ENCODE data around the gene BANP.
A peak's percentile ranks its signal among the peaks of the same experiment; 100 is the strongest.
"Not testable (repeated sequence)": the region's sequence is repeated elsewhere in the genome, so short reads cannot be mapped to it uniquely, and the experiment has no call there.

The BANP gene

DNA sequence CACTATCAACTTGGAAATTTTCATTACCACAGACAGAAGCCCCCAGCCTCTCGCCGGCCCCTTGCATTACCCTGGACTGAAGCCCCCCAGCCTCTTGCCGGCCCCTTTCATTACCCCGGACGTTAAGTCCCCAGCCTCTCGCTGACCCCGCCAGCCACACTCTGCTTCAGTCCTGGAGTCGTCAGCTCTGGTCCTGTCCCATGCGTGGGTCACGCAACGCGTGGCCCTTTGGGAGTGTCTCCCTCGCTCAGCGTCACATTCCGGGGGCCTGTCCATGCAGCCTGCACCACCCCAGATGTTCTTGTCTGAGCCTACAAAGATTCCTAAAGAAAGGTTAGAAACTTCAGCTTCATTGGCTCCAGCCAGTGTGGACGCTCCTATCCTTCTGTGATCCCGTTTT lies 153.1 kb downstream of the BANP start:
- not testable (repeated sequence) for DNase-seq (ENCODE audit: low spot score)

DNA sequence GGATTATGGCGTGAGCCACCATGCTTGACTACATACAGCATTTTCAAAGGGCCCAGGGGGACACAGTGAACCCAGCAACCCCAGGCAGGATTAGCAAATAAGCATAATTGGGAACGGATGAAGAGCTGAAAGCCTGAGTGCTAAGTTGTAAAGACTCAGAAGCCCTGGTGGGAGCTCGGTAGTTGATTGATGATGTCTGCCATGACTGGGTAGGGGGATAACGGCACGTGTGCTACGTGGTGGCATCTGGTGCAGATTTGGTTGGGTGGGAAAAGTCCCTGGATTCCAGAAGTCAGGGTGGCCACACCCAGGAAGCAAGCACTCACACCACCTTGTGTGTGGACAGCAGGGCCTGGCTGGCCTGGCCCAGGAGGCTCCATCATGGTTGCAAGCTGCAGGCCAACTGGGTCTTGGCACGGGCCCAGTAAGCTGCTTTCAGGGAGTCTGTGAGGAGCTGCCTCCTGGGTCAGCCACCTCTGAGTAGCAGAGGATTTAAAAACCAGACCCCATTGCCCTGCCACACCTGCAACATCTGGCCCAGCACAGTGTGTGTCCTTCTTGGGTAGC lies 154.4 kb downstream of the BANP start:
- DNase-seq (ENCODE audit: low spot score) = not testable (repeated sequence)

DNA sequence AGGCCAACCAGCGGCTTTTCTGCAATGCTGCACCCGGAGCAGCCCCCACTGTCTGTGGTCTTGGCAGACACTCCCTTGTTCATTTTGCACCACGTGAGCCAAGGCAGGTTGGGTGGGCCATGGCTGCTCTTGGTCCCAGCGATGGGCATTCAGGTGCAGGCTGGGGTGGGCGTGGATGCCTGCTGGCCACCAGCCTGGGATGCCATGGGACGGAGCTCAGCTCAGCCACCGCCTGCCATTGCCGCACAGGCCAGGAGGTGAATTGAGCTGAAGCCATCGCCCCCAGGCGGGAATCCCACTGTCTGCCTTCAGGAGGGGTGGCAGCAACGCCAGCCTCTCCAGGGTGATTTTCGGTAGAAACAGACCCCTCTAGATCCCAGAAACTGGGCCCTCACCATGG lies 155.3 kb downstream of the BANP start:
- not testable (repeated sequence) for DNase-seq (ENCODE audit: low spot score)

DNA sequence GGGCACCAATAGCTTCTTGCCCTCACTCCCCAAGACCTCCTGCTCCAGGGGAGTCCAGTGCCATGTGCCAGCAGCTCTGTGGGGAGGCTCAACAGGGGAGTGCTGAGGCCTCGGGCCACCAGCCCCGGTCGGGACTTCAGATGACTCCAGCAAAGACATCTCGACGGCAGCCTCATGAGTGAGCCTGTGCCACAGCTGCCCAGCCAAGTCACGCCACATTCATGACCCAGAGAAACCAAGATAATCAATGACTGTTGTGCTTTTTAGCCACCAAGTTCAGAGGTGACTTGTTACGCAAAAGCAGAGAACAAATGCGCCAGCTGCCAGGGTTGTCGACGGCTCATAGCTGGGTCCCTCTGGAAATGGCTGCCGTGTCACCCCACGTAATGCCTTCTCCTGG lies 157.5 kb downstream of the BANP start:
- no peak for DNase-seq (ENCODE audit: low spot score)

DNA sequence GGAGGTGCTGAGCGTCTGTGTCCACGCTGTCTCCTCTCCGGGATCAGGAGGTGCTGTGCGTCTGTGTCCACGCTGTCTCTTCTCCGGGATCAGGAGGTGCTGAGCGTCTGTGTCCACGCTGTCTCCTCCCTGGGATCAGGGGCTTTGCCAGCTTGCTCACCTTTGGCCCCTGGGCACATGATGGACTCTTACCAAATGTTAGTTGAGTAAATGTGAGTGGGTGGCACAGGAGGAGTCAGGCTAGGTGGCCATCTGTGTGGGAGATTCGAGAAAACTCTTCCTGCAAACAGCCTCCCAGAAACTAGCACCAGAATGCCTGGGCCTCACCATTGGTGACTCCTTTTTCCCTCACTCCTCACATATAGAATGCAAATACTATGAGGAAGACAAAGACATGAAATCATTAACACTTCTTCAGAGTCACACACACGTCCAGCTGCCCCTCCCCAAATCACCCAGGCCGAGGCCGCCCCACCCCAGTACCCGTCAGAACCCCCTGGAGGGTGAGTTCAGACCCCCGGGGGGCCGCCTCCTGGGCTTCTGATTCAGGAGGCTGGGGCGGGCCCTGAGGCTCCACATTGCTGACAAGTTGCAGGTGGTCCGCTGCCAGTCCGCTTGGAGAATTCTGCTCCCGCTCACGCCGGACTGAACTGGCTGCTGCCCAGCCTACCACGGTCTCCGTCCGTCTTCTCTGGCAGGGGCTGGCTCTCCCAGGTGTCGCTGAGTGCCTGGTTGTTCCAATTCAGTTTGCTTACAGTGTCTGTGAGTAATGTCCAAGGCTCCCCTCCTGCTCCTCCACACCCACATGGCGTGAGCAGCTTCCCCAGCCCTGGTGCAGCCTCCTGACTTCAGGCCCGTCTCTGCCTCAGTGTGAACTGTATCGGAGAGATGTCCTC lies 158.7 kb downstream of the BANP start:
- DNase-seq (ENCODE audit: low spot score) = not testable (repeated sequence)

DNA sequence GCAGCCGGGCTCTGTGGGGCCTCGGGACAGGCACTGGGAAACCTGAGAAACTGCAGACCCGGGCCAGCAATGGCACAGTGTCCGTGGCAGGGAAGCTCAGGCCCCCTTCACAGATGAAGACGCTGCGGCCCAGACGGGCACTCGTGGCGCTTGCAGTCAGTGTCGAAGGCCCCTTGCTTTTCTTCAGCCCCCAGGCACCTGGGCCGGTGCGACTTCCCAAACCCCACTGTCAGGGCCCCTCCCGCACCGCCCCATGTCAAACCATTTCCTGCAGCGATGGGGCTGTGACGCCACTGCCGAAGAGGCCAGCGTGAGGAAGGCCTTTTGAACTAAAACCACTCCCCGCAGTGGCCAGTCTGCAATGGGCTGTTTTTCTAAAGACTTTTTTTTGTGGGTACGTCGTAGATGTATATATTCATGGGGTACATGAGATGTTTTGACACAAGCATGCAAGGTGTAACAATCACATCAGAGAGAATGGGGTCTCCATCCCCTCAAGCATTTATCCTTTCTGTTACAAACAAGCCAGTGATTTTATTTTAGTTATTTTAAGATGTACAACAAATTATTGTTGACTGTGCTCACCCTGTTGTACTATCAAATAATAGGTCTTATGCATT lies 159.8 kb downstream of the BANP start:
- DNase-seq (ENCODE audit: low spot score) = not testable (repeated sequence)

DNA sequence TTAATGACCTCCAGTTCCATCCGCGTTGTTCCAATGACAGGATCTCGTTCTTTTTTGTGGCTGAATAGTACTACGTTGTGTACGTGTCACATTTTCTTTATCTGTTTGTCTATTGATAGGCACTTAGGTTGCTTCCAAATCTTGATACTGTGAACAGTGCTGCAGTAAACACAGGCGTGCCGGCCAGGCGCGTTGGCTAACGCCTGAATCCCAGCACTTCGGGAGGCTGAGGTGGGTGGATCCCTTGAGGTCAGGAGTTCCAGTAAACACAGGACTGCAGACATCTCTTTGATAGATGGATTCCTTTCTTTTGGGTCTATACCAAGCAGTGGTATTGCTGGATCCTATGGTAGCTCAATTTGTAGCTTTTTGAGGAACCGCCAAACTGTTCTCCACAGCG lies 160.7 kb downstream of the BANP start:
- not testable (repeated sequence) for DNase-seq (ENCODE audit: low spot score)

DNA sequence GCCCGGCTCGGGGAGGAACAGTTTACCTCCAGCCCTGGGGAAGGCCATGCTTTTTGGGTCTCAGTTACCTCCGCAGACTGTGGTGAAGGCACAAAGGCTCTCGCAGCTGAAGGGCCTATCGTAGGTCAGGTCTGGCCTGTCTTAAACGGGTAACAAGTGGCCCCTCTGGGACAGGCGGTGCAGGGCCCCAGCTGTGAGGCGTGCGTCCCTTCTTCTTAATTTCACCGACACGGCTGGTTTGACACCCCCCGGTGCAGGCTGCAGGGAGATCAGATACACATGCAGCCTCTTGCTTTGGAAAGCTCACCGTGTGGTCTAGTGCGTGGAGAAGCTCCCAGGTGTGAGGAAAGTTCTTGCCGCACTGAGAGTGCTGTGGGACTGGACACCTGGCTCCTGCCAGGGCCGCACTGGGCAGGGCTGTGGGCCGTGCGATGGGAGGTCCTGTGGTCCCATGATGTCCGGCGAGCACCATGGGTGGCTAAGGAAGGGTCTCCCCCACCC lies 162.4 kb downstream of the BANP start:
- no peak for DNase-seq (ENCODE audit: low spot score)

DNA sequence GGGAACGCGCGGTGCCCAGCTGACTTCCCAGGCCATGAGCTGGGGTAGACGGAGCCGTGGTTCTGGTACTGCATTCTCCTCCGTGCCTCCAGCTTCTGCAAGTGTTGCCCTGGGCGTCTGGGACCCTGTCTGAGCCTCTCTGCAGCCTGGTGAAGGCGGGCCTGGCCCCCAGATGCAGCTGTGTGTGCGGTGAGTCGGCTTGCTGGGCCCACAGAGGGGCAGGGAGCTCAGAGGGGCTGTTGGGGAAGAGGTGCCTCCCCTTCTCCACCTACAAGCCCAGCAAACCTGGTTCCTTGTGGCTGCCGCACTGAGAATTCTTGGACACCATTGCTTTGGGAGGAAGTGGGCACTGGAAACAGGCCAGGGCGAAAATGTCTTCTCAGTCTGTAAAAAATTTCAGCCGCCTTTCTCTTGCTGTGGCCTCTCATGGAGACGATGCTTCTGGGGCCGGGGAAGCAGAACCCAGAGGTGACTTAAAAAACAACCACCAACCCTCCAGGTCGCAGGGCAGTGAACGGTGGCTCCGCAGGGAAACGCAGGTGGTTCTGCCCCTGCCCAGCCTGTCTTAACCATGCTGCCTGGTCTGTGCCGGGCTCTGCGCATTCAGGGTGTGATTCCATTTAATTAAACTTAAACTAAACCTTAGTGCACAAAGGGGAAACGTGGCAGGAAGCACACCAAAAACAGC lies 163.5 kb downstream of the BANP start:
- not testable (repeated sequence) for DNase-seq (ENCODE audit: low spot score)

DNA sequence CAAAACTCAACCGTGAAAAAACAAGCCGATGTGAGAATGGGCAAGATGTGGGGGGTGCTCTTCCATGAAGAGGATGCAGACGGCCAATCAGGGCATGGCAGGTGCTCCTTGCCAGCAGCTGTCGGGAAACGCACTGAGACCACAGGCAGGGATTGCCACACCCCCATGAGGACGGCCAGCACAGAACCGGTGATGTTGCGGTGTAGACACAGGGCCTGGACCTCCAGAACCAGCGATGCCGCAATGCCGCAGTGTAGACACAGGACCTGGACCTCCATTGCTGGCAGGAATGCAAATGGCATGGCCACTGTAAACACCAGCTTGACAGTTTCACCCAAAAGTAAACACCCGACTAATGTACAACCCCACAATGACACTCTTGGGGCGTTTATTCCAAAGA lies 164.9 kb downstream of the BANP start:
- DNase-seq (ENCODE audit: low spot score) = no peak

DNA sequence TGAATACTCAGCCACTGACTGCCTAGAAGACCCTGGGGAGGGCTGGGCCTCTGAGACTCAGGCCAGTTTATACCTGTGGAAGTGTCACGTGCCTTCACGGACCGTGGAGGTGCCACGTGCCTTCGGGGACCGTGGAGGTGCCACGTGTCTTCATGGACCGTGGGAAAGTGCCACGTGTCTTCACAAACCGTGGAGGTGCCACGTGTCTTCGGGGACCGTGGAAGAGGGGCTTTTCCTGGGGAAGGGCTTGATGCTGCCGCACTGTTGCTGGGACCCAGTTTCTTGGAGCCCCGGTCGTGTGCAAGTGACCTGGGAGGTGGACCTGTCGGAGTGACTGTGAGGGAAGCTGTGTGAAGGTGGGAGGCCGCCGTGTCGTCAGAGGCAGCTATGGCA lies 166.2 kb downstream of the BANP start:
- DNase-seq (ENCODE audit: low spot score) = no peak

DNA sequence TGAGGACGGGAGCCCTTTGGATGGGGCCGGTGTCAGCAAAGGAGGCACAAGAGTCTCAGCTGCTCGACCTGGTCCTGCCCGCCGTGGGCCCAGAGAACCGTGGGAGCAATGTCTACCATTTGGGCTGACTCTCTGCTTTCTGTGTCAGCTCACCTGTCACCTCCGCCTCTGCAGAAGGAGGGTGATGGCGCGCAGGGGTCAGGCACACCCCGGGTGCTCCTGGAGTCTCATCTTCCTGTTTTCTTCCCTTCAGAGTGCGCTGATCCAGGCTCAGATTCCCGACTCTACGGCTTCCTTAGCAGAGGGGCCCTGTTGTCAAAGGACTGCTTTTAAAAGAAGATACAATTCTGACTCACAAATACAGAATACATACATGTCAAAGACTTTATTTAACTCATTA lies 167.1 kb downstream of the BANP start:
- no peak for DNase-seq (ENCODE audit: low spot score)

DNA sequence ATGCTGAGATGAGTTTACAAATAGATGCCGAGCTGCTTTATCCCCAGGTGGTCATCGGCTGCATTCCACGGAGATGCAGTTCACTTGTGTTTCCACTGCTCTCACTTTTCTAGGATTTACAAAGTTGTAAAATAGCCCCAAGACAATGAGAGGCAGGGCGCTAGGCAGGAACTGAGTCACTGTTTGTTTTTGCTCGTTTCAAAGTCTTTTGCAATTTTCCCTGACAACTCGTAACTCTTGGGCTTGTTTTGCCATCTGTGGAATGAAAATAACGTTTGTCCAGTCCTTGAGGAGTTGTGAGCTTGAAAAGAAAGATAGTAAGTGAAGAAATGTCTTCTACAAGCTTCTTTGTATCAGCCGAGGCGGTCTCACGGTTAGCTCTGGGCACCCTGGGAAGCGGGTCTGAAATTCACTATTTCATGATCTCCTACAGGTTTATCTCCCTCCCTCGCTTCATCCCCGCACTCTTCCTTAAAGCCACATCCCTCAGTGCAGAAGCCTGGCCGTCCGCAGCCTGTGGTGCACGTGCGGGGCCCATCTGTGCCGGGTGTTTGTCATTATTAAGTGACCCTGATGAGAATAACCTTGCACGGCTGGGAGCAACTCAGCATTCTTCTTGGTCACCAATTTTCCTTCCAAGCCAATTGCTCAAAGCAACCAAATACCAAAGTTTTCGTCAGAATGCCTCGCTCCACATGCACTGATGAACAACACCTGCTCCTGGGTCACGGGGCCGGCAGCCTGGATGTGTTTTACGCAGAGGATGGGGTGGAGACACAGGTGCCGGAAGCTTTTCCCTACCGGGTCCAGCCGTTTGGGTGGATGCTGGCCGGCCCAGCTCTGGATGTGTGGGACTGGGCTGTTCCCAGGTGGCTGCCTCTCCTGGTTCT lies 167.9 kb downstream of the BANP start:
- peak; percentile 21 for DNase-seq (ENCODE audit: low spot score)

DNA sequence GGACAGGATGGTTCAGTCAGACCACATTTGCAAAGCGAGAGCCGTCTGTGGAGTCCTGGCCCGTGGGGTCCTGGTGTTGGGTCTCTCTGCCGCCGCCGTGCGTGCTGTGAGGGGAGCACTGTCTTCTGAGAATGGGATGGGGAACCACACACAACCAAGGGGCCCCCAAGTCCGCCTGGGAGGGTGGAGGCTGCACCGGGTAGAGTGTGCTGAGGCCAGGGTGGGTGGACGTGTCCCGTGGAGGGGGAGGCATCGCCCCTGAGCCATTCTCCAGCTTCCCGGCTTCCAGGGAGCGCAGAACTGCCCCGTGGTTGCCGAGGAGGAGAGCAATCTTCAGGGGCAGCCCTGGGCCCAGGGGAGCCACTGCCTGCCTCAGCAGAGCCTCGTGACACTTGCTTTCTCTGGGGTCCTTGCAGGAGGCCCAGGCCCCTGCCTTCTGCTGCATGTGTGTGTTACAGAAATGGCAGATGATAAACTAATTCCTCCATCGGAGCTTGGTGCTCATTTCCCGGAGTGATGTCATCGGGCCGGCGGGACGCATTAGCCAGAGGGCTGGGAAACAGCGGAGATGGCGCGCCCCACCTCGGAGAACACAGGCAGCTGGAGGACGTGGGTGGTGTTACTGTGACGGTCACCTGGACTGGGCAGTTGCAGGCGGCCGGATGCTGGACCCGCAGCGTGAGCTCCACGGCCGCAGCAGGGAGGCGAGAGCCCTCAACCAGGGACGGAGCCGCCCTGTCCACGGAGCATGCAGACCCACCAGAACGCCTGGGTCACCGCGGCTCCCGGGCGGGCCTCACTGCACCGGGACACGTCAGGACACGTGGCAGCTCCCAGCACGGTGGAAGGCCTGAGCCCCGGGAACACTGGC lies 168.9 kb downstream of the BANP start:
- not testable (repeated sequence) for DNase-seq (ENCODE audit: low spot score)

DNA sequence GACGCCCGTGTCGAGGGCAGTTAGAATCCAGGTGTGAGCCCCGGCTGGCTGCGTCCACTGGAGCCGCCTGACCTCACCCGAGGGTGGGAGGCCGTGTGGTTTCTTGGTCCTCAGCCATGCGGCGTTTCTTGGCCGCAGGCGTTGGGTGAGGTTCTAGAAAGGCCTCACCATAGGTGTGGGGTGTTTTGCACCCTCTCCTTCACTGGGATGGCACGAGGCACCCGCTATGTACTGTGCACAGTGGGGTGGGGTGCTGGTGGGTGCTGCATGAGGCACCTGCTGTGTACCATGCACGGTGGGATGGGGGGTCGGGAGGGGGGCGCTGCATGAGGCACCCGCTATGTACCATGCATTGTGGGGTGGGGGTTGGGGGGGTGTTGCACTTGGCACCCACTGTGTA lies 169.6 kb downstream of the BANP start:
- no peak for DNase-seq (ENCODE audit: low spot score)

DNA sequence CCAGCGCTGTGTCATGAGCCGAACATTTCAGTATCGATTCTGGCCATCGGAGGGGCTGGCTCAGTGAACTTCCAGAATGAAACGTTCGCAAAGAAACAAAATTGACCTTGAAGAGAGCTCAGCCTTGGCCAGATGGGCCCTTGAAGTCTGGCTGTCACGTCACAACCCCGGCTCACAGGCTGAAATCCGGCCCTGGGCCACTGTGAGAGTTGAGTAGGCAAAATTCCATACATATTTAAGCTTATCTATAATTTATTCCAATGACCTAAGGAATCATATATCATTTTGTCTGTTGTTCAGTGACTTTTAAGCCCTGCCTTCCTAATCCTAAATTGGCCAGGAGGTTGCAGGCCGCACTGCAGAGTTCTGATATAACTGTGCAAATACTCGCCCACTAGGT lies 170.2 kb downstream of the BANP start:
- DNase-seq (ENCODE audit: low spot score) = not testable (repeated sequence)

DNA sequence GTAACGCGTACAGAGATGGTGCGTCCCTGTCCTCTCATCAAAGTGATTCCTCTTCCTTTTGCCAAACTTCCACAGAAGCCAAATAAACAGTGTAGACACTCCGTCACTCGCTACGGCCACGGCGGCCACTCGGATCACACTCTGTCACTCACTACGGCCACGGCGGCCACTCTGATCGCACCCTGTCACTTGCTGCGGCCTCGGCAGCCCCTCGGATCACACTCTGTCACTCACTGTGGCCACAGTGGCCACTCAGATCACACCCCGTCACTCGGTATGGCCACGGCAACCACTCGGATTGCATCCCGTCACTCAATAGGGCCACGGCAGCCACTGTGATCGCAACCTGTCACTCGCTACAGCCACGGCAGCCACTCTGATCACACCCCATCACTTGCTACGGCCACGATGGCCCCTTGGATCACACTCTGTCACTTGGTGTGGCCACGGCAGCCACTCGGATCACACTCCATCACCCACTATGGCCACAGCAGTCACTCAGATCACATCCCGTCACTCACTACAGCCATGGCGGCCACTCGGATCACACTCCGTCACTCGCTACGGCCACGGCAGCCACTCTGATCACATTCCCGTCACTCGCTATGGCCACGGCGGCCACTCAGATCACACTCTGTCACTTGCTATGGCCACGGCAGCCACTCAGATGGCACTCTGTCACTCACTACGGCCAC lies 170.8 kb downstream of the BANP start:
- DNase-seq (ENCODE audit: low spot score) = no peak
